Sigmoid colon (tissue), 7 donors: ENCODE results near the gene TTBK2. TPM values are rescaled to one million over a fixed set of nuclear protein-coding genes. Genes with fewer than 3 reads are reported as not detected.

Source experiments
- DNase-seq: peaks from one replicate; pipeline ENCODE4 v3.0.0-alpha.2; 2019
- H3K27ac ChIP-seq, 4 donors: fragments of 200-600 bp; sonication (generic); one replicate each; pipeline ENCODE4 v1.5.1; 2016 to 2019; ENCODE audit warnings: mild to moderate bottlenecking in 1 of 4
- H3K27me3 ChIP-seq, 3 donors: fragments of 200-600 bp; sonication (generic); one replicate each; pipeline ENCODE4 v1.5.1; 2019; ENCODE audit warnings: mild to moderate bottlenecking in 1 of 3
- H3K36me3 ChIP-seq, 4 donors: fragments of 200-600 bp; sonication (generic); one replicate each; pipeline ENCODE4 v1.5.1; 2016 to 2019
- H3K4me1 ChIP-seq, 4 donors: fragments of 200-600 bp; sonication (generic); one replicate each; pipeline ENCODE4 v1.5.1; 2017 to 2019
- H3K4me3 ChIP-seq, 4 donors: fragments of 200-600 bp; sonication (generic); one replicate each; pipeline ENCODE4 v1.5.1; 2017 to 2019; ENCODE audit warnings: mild to moderate bottlenecking in 2 of 4, moderate library complexity in 1 of 4
- H3K9me3 ChIP-seq, 4 donors: fragments of 200-600 bp in 3 of 4; sonication (generic) in 3 of 4; one replicate each; pipeline versions ENCODE4 v1.5.1 to v1.6.1; 2013 to 2019
- CTCF ChIP-seq, 4 experiments: fragments of 450-650 bp in 3 of 4; fragments of 200-600 bp in 1 of 4; IDR thresholded peaks; one replicate each; pipeline ENCODE4 v1.5.1; 2016 to 2019; ENCODE audit warnings: antibody characterized with exemption in 4 of 4, mild to moderate bottlenecking in 3 of 4, moderate library complexity in 2 of 4
- EP300 ChIP-seq, 4 donors: sonication (generic); formaldehyde crosslinking; IDR thresholded peaks; one replicate each; pipeline ENCODE4 v1.6.1; 2017; ENCODE audit warnings: antibody characterized with exemption in 4 of 4
- POLR2A ChIP-seq, 2 donors: fragments of 450-650 bp; IDR thresholded peaks; one replicate each; pipeline ENCODE4 v1.6.1; 2016; ENCODE audit warnings: antibody characterized with exemption in 2 of 2, mild to moderate bottlenecking in 2 of 2, moderate library complexity in 2 of 2
- POLR2AphosphoS5 ChIP-seq, 4 donors: sonication (generic); formaldehyde crosslinking; IDR thresholded peaks; one replicate each; pipeline ENCODE4 v1.6.1; 2017; ENCODE audit warnings: antibody characterized with exemption in 4 of 4
- WGBS, 2 donors: extraction: QIAGEN DNeasy Blood & Tissue Kit; methylation state at CpG; one replicate each; pipeline ENCODE4 v1.1.7; 2013; 5-methylcytosine and 5-hydroxymethylcytosine counted together
- intact Hi-C: fragments of 100-400 bp; cut with DNase I; formaldehyde crosslinking; loops from one replicate; pipeline ENCODE4 v1.15.1; 2023
- polyA plus RNA-seq, 3 donors: library from polyadenylated mRNA; stranded (reverse); fragments of 200-250 nt; gene quantifications; one replicate each; pipeline ENCODE4 v1.2.3, GENCODE V29; 2013
- total RNA-seq, 4 donors: library from RNA; depleted of rRNA; stranded (reverse); fragments of >200 nt; gene quantifications; one replicate each; pipeline ENCODE4 v1.1.0, GENCODE V29; 2016
- donor health status: healthy with polysubstance abuse.
- donor health status: Bipolar disorder and iron deficiency.
- donor health status: healthy.

Gene TTBK2
- total and polyA plus RNA-seq, 7 donors = 1.2 to 24.8 (median 16.8) TPM

DNA sequence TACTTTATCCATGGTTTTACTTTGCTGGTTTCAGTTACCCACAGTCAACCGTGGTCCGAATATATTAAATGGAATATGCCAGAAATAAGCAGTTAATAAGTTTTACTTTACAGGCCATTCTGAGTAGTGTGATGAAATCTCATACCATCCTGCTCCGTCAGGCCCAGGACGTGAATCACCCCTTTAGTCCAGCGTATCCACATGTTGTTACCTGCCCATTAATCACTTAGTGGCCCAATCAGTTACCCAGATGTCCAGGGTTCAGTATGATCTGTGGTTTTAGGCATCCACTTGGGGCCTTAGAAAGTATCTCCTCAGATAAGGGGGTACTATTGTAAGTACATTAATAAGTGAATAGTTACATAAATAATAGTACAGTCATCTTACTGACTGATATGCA is 88.0 kb downstream of the TTBK2 start:
- intact Hi-C loops = no loop called here
- H3K27me3 ChIP-seq = no peaks in the 10 kb centered on the region
- no peaks in the 10 kb centered on the region for H3K4me1 ChIP-seq
- H3K9me3 ChIP-seq = no peaks in the 10 kb centered on the region
- TF ChIP-seq CTCF (IDR thresholded peaks at IDR 0.05) = no peak
- TF ChIP-seq POLR2A (IDR thresholded peaks at IDR 0.05) = no peak
- no peak for TF ChIP-seq EP300 (IDR thresholded peaks at IDR 0.05)
- TF ChIP-seq POLR2AphosphoS5 (IDR thresholded peaks at IDR 0.05) = no peak
- peaks cover 0 to 22% (median under 1%) of the 10 kb centered on the region in 4 donors for H3K36me3 ChIP-seq
- no peak overlapping the region for H3K4me3 ChIP-seq
- H3K27ac ChIP-seq = no peak overlapping the region
- DNase-seq = no peak
- WGBS, 2 donors = 95 to 97% methylated on average over 5 of the region's 5 CpGs

- peaks cover 0 to 39% (median 4%) of the 10 kb centered on the region in 4 donors for H3K36me3 ChIP-seq
- intact Hi-C loops = no loop called here
- no peak overlapping the region for H3K27ac ChIP-seq
- 22 to 64% methylated on average over 4 of the region's 4 CpGs for WGBS, 2 donors
- no peak for DNase-seq
- no peaks in the 10 kb centered on the region for H3K4me1 ChIP-seq
- no peak overlapping the region for H3K4me3 ChIP-seq
- H3K9me3 ChIP-seq = no peaks in the 10 kb centered on the region
- no peak for TF ChIP-seq CTCF (IDR thresholded peaks at IDR 0.05)
- TF ChIP-seq EP300 (IDR thresholded peaks at IDR 0.05) = no peak
- TF ChIP-seq POLR2A (IDR thresholded peaks at IDR 0.05) = no peak
- no peak for TF ChIP-seq POLR2AphosphoS5 (IDR thresholded peaks at IDR 0.05)
- no peaks in the 10 kb centered on the region for H3K27me3 ChIP-seq
These were observed 94.2 kb downstream of the TTBK2 start for GRCh38 chr15:42826251-42826890.

GRCh38 chr15:42825599-42825998 is 95.0 kb downstream of the TTBK2 start:
- Histone ChIP-seq H3K9me3 (no peaks in the 10 kb centered on the region), H3K4me1 (no peaks in the 10 kb centered on the region), H3K27ac (no peak overlapping the region), H3K4me3 (no peak overlapping the region), H3K27me3 (no peaks in the 10 kb centered on the region), H3K36me3 (peaks cover 0 to 39% (median 4%) of the 10 kb centered on the region in 4 donors)
- 64 to 87% methylated on average over 8 of the region's 8 CpGs for WGBS, 2 donors
- DNase-seq = no peak
- TF ChIP-seq CTCF (IDR thresholded peaks at IDR 0.05) (no peak), POLR2AphosphoS5 (IDR thresholded peaks at IDR 0.05) (no peak), POLR2A (IDR thresholded peaks at IDR 0.05) (no peak), EP300 (IDR thresholded peaks at IDR 0.05) (no peak)
- intact Hi-C loops = no loop called here

DNA sequence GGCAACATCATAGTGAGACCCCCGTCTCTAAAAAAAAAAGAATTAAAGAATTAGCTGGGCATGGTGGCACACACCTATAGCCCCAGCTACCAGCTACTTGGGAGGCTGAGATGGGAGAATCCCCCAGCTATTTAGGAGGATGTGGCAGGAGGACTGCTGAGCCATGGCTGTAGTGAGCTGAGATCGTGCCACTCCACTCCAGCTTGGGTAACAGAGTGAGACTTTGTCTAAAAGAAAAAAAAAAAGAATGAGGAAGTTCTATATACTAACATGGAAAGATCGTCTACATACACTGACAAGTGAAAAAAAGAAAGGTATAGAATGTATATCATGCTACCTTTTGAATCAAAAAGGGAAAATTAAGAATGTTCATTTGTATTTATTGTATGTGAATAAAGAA is 99.8 kb downstream of the TTBK2 start:
- Histone ChIP-seq H3K4me3 (no peak overlapping the region), H3K36me3 (peaks cover 0 to 16% (median 0%) of the 10 kb centered on the region in 4 donors), H3K27ac (no peak overlapping the region), H3K27me3 (no peaks in the 10 kb centered on the region), H3K9me3 (no peaks in the 10 kb centered on the region), H3K4me1 (peaks cover 0 to 9% (median 6%) of the 10 kb centered on the region in 4 donors)
- intact Hi-C loops = no loop called here
- 77 to 89% methylated on average over 3 of the region's 3 CpGs for WGBS, 2 donors
- TF ChIP-seq POLR2A (IDR thresholded peaks at IDR 0.05) (no peak), EP300 (IDR thresholded peaks at IDR 0.05) (no peak), POLR2AphosphoS5 (IDR thresholded peaks at IDR 0.05) (no peak), CTCF (IDR thresholded peaks at IDR 0.05) (no peak)
- no peak for DNase-seq

GRCh38 chr15:42819786-42820185 is 100.8 kb downstream of the TTBK2 start:
- peaks cover 0 to 9% (median 6%) of the 10 kb centered on the region in 4 donors for H3K4me1 ChIP-seq
- H3K9me3 ChIP-seq = no peaks in the 10 kb centered on the region
- H3K36me3 ChIP-seq = peaks cover 0 to 16% (median 0%) of the 10 kb centered on the region in 4 donors
- WGBS, 2 donors = 78 to 83% methylated on average over 1 of the region's 1 CpG
- no peak for DNase-seq
- no peak overlapping the region for H3K27ac ChIP-seq
- intact Hi-C loops = no loop called here
- H3K4me3 ChIP-seq = no peak overlapping the region
- no peaks in the 10 kb centered on the region for H3K27me3 ChIP-seq
- TF ChIP-seq POLR2AphosphoS5 (IDR thresholded peaks at IDR 0.05) (peak in 2 of 4 donors; percentile 9 to 27), CTCF (IDR thresholded peaks at IDR 0.05) (no peak), EP300 (IDR thresholded peaks at IDR 0.05) (no peak), POLR2A (IDR thresholded peaks at IDR 0.05) (no peak)
